DMS53 treated with DMSO at 0.1 percent for 48 hours (cell line): Measurements from ENCODE around the gene CDK18.

Experiments used
- DNase-seq: peaks from one replicate; lab custom pipeline; 2025; ENCODE audit not compliant: unreplicated experiment; lab: John Stamatoyannopoulos, UW

Gene CDK18

GRCh38 chr1:205568135-205568468 is 63.6 kb downstream of the CDK18 start:
- DNase-seq = no peak

DNA sequence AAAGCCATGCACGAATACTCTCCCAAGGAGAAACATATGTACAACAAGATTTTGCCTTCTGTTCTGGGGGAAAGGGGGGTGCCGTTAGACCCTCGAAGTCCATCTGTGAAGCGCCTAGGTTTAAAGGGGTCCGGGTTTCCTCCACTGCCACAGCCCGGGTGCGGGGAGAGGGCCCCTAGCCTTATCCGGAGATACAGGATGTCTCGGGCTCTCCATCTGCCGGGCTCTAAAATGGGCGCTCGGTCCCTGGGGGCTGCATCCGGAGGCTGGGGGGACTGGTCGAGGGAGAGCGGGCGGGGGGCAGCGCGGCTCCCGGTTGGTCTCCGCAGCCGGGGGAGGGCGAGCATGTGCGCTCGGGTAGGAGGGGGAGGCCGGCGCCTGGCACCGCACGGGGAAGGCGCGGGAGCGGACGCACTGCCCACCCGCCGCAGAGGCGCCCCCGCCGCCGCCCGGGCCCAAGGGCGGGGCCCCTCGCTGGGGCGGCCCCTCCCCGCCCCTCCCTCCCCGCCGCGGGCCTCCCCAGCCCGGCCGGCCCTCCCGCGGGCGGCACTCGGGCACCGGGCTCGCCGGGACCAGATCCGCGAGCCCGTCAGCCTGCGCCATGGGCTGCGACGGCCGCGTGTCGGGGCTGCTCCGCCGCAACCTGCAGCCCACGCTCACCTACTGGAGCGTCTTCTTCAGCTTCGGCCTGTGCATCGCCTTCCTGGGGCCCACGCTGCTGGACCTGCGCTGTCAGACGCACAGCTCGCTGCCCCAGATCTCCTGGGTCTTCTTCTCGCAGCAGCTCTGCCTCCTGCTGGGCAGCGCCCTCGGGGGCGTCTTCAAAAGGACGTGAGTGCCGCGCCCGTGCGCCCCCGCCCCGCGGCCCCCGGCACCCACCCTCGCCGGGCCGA is 64.2 kb downstream of the CDK18 start:
- DNase-seq = no peak

DNA sequence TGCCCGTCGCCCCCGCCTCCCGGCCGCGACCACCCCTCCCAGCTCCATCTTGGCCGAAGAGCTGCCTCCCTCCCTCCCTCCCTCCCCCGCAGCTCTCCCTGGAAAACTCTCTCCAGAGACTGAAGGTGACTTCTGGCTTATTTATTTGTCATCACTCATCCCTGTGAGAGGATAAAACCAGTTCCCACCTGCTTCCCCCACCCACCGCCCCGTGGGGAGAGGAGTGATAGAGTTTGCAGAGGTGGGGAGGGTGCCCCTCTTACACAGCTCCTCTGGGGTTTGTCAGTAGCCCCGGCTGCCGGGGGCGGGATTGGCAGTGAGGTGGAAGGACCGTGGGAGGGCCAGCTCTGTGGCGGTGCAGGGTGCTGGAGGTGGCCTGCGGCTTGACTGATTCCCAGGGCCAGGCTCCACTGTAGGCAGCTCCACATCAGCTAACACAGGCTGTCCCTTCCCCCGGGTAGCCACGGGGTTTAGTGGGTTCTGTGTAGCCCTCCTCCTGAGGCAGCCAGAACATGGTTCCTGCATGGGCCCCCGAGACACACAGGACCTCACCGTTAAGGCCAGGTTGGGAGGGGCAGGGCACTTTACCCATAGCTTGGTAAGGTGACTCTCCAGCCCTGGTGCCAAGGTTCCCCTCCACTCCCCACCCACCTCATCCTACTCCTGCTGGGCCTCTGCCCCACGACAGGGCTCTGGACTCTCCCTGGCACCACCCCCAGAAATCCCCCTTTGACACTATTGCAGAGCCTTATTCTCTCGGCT is 65.1 kb downstream of the CDK18 start:
- no peak for DNase-seq

- no peak for DNase-seq
These were observed 65.7 kb downstream of the CDK18 start for GRCh38 chr1:205570173-205570501.

GRCh38 chr1:205570796-205571537 is 66.5 kb downstream of the CDK18 start:
- DNase-seq = no peak

DNA sequence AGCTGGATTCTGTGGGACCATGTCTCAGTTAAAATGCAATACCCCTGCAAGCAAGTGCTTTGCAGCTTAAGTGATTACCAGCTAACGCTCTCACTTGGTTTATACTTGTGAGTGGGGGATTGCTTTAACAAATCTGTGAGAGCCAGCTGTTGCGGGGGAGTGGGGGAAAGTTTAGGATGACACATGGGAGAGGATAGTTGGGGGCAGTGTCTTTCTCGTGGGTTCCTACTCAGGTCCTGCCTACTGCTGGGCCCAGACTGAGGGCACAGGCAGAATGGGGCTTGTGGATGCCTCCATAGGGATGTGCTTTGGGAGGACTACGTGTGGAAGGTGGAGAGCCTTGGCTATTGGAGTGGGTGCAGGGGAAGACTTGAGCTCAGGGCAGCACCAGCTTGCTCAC is 67.3 kb downstream of the CDK18 start:
- DNase-seq = no peak

GRCh38 chr1:205572421-205572820 is 68.0 kb downstream of the CDK18 start:
- no peak for DNase-seq

- DNase-seq = no peak
These were observed 70.9 kb downstream of the CDK18 start for GRCh38 chr1:205575294-205575885.

DNA sequence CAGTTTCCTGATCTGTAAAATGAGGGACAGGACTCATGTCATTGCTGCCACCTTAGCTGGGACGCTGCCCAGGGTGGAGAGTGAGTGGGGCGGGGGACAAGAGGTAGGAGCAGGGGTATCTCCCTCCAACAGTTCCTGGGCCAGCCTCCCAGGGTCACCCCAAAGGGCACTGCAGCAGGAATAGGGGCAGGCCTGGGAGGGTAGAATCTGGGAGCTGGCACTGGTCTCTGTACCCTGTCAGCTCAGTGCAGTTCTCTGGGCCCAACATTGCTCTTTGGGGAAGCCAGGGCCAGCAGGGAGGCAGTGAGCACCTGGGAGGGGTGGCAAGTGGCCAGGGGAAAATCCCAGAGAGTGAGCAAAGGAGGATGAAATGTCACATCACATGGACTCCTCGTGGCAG is 71.5 kb downstream of the CDK18 start:
- no peak for DNase-seq

DNA sequence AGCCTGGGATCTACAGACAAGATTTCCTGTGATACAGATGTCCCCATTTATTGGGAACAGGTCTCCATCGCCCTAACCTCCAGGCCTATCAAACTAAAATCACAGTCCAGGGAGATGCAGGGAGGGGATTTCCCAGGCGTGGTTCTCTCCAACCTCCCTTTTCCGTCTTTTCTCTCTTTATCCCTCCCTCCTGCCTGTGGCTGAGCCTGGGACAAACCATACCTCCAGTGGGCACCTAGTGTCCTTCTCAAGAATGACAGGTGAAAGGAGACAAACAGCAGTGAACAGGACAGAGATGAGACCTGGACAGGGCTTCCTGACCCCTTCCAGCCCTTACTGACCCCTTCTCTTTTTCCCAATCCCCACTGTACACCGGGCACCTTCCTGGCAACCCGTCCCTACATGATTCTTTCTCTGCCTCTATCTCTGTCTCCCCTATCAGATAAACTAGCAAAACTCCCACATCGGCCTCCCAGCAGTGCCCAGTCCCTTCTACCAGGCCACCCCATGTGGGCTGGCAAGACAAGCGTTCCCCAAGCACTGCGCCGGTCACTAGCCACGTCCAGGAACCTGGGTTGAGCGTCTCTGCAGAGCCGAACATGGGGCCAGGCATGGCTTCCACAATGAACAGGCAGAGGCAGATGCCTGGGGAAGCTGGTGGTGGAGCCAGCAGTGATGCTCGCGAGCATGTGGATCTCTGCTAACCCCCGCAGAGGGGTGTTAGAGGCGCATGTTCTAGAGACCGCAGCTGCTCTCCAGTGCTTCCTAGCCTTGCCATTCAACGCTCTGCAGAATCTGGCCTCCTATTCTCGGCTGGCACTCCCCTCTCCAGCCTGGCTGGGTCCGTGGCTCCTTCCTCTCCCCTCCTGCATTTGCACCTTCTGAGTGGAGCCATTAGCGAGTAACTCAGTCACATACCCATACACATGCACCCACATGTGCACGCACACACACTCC is 72.6 kb downstream of the CDK18 start:
- no peak for DNase-seq

GRCh38 chr1:205577874-205578658 is 73.6 kb downstream of the CDK18 start:
- no peak for DNase-seq

- DNase-seq = peak; percentile 15
These were observed 74.5 kb downstream of the CDK18 start for GRCh38 chr1:205578780-205579571.

GRCh38 chr1:205579711-205580110 is 75.2 kb downstream of the CDK18 start:
- DNase-seq = no peak

DNA sequence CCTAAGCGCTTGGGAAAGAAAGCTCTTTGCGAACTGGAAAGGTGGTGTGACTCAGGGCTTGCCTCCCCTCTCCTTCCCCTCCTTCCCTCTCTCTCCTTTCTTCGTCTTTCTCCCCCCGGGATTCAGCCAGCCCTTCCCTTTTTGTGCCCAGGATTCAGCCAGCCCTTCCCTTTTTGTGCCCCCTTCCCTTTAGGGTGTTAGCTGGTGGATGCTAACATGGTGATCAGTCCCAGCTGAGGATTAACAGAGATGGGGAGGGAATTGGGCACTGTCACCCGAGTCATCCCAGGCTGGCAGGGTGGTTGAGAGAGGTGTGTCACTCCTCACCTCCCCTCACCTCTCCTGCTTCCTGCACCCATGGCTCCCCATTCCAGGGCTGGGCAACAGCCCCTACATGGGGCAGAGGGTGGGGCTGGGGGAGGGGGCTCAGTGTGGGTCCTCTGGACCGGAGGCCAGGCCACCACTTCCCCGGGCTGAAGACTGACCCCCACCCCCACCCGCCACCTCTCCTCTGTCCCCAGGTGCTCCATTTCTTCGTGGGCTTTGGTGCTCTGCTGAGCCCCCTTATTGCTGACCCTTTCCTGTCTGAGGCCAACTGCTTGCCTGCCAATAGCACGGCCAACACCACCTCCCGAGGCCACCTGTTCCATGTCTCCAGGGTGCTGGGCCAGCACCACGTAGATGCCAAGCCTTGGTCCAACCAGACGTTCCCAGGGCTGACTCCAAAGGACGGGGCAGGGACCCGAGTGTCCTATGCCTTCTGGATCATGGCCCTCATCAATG is 75.9 kb downstream of the CDK18 start:
- DNase-seq = no peak

- no peak for DNase-seq
These were observed 76.4 kb downstream of the CDK18 start for GRCh38 chr1:205580923-205581180.

GRCh38 chr1:205581321-205581980 is 77.0 kb downstream of the CDK18 start:
- DNase-seq = no peak

- no peak for DNase-seq
These were observed 77.6 kb downstream of the CDK18 start for GRCh38 chr1:205582046-205582445.
